ENCODE data around the gene AQP5. TPM values are rescaled to one million over a fixed set of nuclear protein-coding genes. Genes with fewer than 3 reads are reported as not detected.

AQP5 gene
- total and polyA plus RNA-seq, 11 donors: 0.20 to 0.78 (median 0.51) TPM; not detected in 4

- H3K27me3 ChIP-seq: peaks cover 0 to 2% (median 0%) of the 10 kb centered on the region in 9 donors
- H3K4me3 ChIP-seq: peak overlapping the region in 9 of 12 donors; percentile 19 to 51 (median 39)
- intact Hi-C loops (cut with DNase I): loop anchor here in 6 of 10 donors (1.0 to 10.0 kb wide), 4 partner anchors 71 to 78 kb away; no protein-coding TSS in a partner anchor
- H3K4me1 ChIP-seq: peaks cover 0 to 13% (median 5%) of the 10 kb centered on the region in 12 donors
- H3K27ac ChIP-seq: peak overlapping the region in 6 of 12 donors; percentile 18 to 63 (median 45)
- ATAC-seq (peak; percentile 92 to 97 (median 96)), DNase-seq (peak; percentile 73 to 92 (median 85))
- H3K36me3 ChIP-seq: no peaks in the 10 kb centered on the region
- H3K9me3 ChIP-seq: no peaks in the 10 kb centered on the region
- WGBS, 4 donors: 9 to 16% (median 13%) methylated on average over 28 of the region's 28 CpGs
- peak; percentile 86 to 98 (median 90) for TF ChIP-seq CTCF (IDR thresholded peaks at IDR 0.05)
- TF ChIP-seq POLR2A (IDR thresholded peaks at IDR 0.05): no peak
Measured at GRCh38 chr12:49945394-49946080, 16.1 kb upstream of the AQP5 start.

GRCh38 chr12:49946086-49946485, 15.6 kb upstream of the AQP5 start:
- DNase-seq (no peak), ATAC-seq (no peak)
- intact Hi-C loops (cut with DNase I): loop anchor here in 4 of 10 donors (5.0 to 10.0 kb wide), 2 partner anchors 71 to 79 kb away; no protein-coding TSS in a partner anchor
- Histone ChIP-seq H3K9me3 (no peaks in the 10 kb centered on the region), H3K27ac (peak overlapping the region in 2 of 12 donors; percentile 7 to 49), H3K4me1 (peaks cover 0 to 13% (median 5%) of the 10 kb centered on the region in 12 donors), H3K36me3 (no peaks in the 10 kb centered on the region), H3K4me3 (no peak overlapping the region), H3K27me3 (peaks cover 0 to 7% (median 0%) of the 10 kb centered on the region in 9 donors)
- TF ChIP-seq CTCF (IDR thresholded peaks at IDR 0.05): no peak
- no peak for TF ChIP-seq POLR2A (IDR thresholded peaks at IDR 0.05)
- 89 to 95% (median 91%) methylated on average over 9 of the region's 9 CpGs for WGBS, 4 donors

GRCh38 chr12:49946497-49946896, 15.2 kb upstream of the AQP5 start:
- intact Hi-C loops (cut with DNase I): loop anchor here in 4 of 10 donors (5.0 to 10.0 kb wide), 2 partner anchors 72 to 79 kb away; no protein-coding TSS in a partner anchor

More at GRCh38 chr12:49946497-49946896, 15.2 kb upstream of the AQP5 start:
- DNase-seq: no peak
- Histone ChIP-seq H3K27ac (no peak overlapping the region), H3K27me3 (peaks cover 0 to 7% (median 0%) of the 10 kb centered on the region in 9 donors), H3K36me3 (no peaks in the 10 kb centered on the region), H3K9me3 (no peaks in the 10 kb centered on the region), H3K4me1 (peaks cover 0 to 13% (median 5%) of the 10 kb centered on the region in 12 donors), H3K4me3 (no peak overlapping the region)
- ATAC-seq: no peak
- WGBS, 4 donors: 83 to 90% (median 85%) methylated on average over 3 of the region's 3 CpGs
- TF ChIP-seq CTCF (IDR thresholded peaks at IDR 0.05): no peak
- no peak for TF ChIP-seq POLR2A (IDR thresholded peaks at IDR 0.05)
